GM12878 (cell line): ENCODE data around the gene PYHIN1.

Experiments
- CEBPB ChIP-seq, 2 experiments: fragments of 150-350 bp in 1 of 2; IDR thresholded peaks; 2 replicates each; pipeline ENCODE4 v1.6.1; 2012 to 2014; ENCODE audit warnings: low read depth in 2 of 2, low read length in 2 of 2, borderline replicate concordance in 1 of 2, inconsistent platforms in 1 of 2
- CHD2 ChIP-seq: IDR thresholded peaks from 2 replicates; pipeline ENCODE4 v1.6.1; 2011; ENCODE audit warnings: low read depth, low read length, improper control_type of control experiment, borderline replicate concordance
- CREB1 ChIP-seq: IDR thresholded peaks from 2 replicates; pipeline ENCODE4 v1.6.1; 2012; ENCODE audit warnings: low read depth, mild to moderate bottlenecking, inconsistent platforms
- CTCF ChIP-seq, 3 experiments: IDR thresholded peaks in 2 of 3; conservative IDR thresholded peaks in 1 of 3; 2 replicates each; pipeline ENCODE4 v1.5.1; 2011; ENCODE audit warnings: low read depth in 3 of 3, low read length in 3 of 3, mild to moderate bottlenecking in 3 of 3, control low read depth in 2 of 3, moderate library complexity in 2 of 3, inconsistent platforms in 1 of 3, mixed read lengths in 1 of 3; ENCODE audit not compliant: control insufficient read depth in 2 of 3, insufficient read depth in 1 of 3; ENCODE audit errors: extremely low read depth in 1 of 3
- EP300 ChIP-seq, 2 experiments: fragments of 150-350 bp in 1 of 2; IDR thresholded peaks; 2 replicates each; pipeline ENCODE4 v1.6.1; 2011 to 2012; ENCODE audit warnings: low read depth in 2 of 2, low read length in 2 of 2, borderline replicate concordance in 1 of 2, improper control_type of control experiment in 1 of 2, inconsistent platforms in 1 of 2; ENCODE audit not compliant: control insufficient read depth in 1 of 2
- GABPA ChIP-seq: IDR thresholded peaks from 2 replicates; pipeline ENCODE4 v1.6.1; 2014; ENCODE audit warnings: antibody characterized with exemption, low read depth, mild to moderate bottlenecking, inconsistent platforms
- HDAC6 ChIP-seq: fragments of 200-600 bp; sonication (generic); IDR thresholded peaks from one replicate; pipeline ENCODE4 v1.8.0; 2017; ENCODE audit warnings: antibody characterized with exemption; ENCODE audit not compliant: unreplicated experiment
- JUND ChIP-seq: IDR thresholded peaks from 2 replicates; pipeline ENCODE4 v1.6.1; 2012; ENCODE audit warnings: low read depth, mild to moderate bottlenecking, low read length, improper control_type of control experiment, moderate library complexity
- MAX ChIP-seq: IDR thresholded peaks from 2 replicates; pipeline ENCODE4 v1.6.1; 2012; ENCODE audit warnings: low read depth, low read length, improper control_type of control experiment
- NFIC ChIP-seq: IDR thresholded peaks from 2 replicates; pipeline ENCODE4 v1.6.1; 2012; ENCODE audit warnings: low read depth, mild to moderate bottlenecking, inconsistent platforms, low read length, moderate library complexity
- POLR2A ChIP-seq: IDR thresholded peaks from 2 replicates; pipeline ENCODE4 v1.6.1; 2011; ENCODE audit warnings: low read depth, mild to moderate bottlenecking, low read length

GRCh38 chr1:158983235-158983634 lies 51.9 kb downstream of the PYHIN1 start:
- TF ChIP-seq CEBPB (IDR thresholded peaks at IDR 0.05; ENCODE audit: borderline replicate concordance in 1 of 2, low read depth in 2 of 2, low read length in 2 of 2) = no peak
- TF ChIP-seq EP300 (IDR thresholded peaks at IDR 0.05; ENCODE audit: borderline replicate concordance in 1 of 2, control insufficient read depth in 1 of 2, low read depth in 2 of 2, low read length in 2 of 2) = no peak
- no peak for TF ChIP-seq CTCF (IDR thresholded peaks at IDR 0.05 in 2 of 3, conservative IDR thresholded peaks at IDR 0.05 in 1 of 3; ENCODE audit: control insufficient read depth in 2 of 3, extremely low read depth in 1 of 3, insufficient read depth in 1 of 3, low read depth in 3 of 3, low read length in 3 of 3)
- TF ChIP-seq NFIC = no peak
- TF ChIP-seq CHD2 = no peak
- TF ChIP-seq POLR2A = no peak
- TF ChIP-seq MAX = no peak
- TF ChIP-seq HDAC6 = no peak
- no peak for TF ChIP-seq JUND
- no peak for TF ChIP-seq GABPA
- no peak for TF ChIP-seq CREB1
